ENCODE results near the gene CFAP74.

CFAP74 gene, protein sequence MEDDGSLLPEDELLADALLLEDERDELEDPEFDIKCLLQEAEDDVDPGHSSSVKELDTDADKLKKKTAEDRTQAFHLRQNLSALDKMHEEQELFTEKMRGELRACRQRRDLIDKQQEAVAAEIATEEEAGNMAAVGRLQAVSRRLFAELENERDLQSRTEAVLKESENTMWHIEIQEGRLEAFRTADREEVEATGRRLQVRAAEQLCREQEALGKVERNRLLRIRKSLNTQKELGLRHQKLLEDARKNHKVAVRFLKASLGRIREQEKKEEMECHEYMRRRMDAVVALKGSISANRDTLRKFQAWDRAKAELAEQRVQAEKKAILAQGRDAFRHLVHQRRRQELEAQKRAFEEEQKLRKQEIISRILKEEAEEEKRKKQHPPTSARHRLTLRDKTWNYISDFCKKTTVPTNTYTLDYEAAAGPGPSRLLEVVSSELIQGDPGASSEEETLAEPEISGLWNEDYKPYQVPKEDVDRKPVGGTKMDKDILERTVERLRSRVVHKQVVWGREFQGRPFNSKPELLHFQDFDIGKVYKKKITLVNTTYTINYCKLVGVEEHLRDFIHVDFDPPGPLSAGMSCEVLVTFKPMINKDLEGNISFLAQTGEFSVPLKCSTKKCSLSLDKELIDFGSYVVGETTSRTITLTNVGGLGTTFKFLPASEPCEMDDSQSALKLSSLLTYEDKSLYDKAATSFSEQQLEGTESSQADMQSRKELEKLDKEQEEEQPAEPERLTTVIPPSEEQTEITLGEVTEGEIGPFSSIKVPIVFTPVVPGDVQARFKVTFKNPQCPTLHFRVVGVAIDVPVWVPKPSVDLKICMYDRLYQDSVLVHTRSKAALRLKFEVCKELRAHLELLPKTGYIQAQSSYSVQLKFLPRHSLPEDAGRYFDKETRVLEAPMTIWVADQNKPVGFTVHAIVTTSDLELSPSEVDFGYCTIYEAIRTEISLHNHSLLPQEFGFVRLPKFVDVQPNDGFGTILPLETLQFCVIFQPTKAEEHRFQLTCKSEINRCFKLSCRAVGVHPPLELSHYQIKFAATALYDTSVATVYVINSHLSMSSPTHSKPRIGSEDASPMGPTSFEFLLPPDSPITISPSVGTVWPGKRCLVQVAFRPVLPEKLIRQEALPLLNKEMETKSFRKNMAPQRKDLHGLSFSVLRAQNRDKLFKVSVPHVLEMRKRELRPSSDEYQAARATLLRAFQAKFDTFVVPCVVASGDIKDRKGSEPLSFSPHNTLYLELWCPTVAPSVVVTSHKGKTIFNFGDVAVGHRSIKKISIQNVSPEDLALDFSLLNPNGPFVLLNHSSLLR (N-terminal part only)

DNA sequence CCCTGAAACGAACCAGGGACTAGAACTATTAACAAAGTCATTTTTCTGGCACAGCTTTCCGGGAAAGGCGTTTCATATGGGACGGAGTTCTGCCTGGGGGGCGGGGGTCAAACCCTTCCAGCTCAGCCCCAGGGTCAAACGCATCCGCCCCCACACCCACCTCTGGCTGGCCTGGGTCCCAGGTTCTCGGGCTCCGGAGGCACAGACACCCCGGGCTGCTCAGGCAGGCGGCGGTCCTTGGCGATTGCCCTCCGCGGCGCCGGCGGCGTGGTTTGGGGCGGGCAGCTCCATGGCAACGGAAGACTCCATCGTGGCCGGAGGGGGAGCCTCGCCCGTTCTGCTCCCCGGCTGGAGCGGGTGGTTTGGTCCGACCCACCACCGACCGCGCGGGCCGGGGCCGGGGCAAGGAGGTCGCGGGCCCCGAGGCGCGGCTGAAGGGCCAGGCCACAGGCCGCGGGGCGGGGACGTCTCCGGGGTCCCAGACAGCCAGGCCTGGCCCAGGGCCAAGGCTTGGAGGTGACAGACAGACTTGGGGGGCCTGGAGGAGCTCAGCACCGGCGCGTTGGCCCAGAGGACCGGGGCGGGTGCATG lies at the start of gene CFAP74:
Gene CFAP74, minus strand, starts transcription at position 246 of the 591 bp plus-strand sequence. CDS start 12,830 bp downstream, outside the sequence.
- peak in 1 of 2 donors; percentile 36 for DNase-seq

- DNase-seq, result no peak
These were observed 49.6 kb upstream of the CFAP74 start for GRCh38 chr1:2053217-2053616.

GRCh38 chr1:2052756-2053155 lies 49.2 kb upstream of the CFAP74 start:
- DNase-seq, result no peak

- DNase-seq, result no peak
These were observed 48.6 kb upstream of the CFAP74 start for GRCh38 chr1:2052054-2052679.

DNA sequence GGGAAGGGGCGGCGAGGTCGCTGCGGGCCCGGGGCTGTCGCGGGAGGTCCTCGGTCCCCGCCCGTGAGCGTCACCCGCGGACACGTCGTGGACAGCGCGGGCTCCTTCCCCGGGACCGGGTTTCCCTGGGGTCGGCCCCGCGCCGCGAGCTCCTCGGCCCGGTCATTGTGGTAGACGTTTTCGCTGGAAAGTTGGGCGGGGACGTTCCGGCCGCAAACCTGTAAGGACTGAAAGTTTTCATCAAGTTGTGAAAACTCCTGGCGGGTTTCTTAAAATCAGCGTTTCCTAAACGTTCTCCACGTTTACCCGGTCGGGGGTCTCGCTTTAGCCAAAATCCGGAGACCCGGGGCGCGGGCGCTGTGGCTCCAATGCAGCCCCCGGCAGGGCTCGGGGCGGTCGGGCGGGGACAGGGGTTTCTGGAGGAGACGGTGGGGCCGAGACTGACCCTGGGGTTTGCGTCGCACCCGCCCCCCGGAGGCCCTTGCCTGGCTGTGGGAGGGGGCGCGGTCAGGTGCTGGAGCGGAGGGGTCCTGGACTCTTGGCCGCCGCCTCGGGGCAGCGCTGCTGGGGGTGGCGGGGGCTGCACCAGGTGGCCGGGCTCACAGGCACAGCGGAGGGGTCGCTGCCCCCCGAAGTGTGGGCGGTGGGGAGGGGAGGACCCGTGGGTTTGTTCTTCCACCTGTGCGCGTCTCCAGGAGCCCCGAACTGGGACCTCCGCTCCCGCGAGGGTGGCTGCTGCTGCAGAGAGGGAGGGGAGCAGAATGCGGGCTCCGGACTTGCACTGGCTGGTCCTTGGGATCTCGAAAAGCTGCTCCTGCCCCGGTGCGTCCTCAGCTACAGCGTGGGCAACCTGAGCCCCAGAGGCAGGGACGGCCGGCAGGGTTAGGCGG lies 47.5 kb upstream of the CFAP74 start:
- peak in 1 of 2 donors; percentile 28 for DNase-seq

DNA sequence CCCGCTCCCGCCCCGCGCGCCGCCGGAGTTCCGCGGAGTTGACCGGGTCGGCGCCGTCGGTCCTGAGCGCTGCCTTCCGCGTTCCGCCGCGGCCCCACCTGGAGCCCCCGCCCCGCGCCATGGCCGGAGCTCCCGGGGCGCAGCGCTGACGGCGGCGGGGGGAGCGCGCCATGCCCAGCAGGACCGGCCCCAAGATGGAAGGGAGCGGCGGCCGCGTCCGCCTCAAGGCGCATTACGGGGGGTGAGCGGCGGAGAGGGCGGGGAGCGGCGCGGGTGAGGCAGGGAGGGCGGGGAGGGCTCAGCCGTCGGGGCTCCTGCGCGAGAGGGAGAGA lies 46.8 kb upstream of the CFAP74 start:
- no peak for DNase-seq

- peak; percentile 92 to 94 for DNase-seq
These were observed 46.3 kb upstream of the CFAP74 start, which contains the start of gene PRKCZ for GRCh38 chr1:2049718-2050431. Gene PRKCZ, plus strand, starts transcription at chr1:2050411. Its CDS starts 220 bp downstream, at chr1:2050631.

GRCh38 chr1:2049225-2049717 lies 45.7 kb upstream of the CFAP74 start:
- DNase-seq, result no peak

DNA sequence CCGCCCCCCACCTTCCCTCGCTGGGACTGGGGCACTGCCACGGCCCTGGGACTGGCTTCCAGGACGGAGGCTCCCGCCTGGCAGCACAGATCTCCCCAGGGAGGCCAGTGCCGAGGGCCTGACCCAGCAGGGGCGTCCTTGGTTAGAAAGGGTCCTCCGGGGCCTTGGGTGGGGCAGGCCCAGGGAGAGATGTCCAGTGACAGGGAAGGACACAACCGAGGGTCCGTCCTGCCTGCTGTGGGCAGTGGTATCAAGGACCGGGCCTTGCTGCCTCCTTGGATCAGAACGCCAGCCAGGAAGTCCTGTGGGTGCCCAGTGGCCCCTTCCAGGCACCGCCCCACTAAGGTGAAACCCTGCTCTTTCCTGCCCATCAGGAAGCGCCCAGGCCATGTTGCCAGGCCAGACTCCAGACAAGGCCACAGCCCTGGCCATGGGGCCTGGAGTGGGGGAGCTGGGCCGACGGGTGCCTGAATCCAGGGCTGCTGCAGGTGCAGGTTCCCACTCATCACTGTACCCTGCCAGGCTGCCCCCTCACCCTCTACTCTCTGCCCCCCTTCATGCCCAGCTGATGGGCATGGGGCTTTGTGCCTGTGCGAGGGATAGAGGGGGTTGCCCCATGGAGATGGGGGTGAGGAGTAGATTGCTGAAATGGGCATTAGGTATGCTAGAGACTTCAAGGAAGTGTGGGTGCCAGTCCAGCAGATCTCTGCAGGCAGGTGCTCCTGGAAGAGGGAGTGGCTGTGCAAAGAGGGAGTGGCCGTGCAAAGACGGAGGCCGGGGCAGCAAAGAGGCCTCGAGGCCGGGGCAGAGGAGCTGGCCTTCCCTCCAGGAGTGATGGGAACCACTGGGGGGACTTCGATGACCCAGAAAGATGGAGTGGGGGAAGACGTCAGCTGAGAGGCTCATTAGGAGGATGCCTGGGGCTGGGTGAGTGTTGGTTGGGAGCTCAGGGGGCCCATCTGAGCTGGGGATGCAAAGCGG lies 44.5 kb upstream of the CFAP74 start:
- DNase-seq, result no peak

- no peak for DNase-seq
These were observed 43.6 kb upstream of the CFAP74 start for GRCh38 chr1:2046953-2047748.

- peak; percentile 61 to 63 for DNase-seq
These were observed 42.8 kb upstream of the CFAP74 start for GRCh38 chr1:2046174-2046917.

GRCh38 chr1:2045468-2046173 lies 42.0 kb upstream of the CFAP74 start:
- DNase-seq, result no peak

- peak; percentile 85 to 86 for DNase-seq
These were observed 41.1 kb upstream of the CFAP74 start for GRCh38 chr1:2044510-2045319.

- DNase-seq, result no peak
These were observed 40.3 kb upstream of the CFAP74 start for GRCh38 chr1:2043886-2044285.
